ENCODE results near the gene TRAPPC14. TPM values are rescaled to one million over a fixed set of nuclear protein-coding genes. Genes with fewer than 3 reads are reported as not detected.

The TRAPPC14 gene
- total and polyA plus RNA-seq, 2 of the 8 experiments (the other 6 are each of a cell fraction or from before 2014, with no cell fraction given) = 11.9 to 22.1 TPM

DNA sequence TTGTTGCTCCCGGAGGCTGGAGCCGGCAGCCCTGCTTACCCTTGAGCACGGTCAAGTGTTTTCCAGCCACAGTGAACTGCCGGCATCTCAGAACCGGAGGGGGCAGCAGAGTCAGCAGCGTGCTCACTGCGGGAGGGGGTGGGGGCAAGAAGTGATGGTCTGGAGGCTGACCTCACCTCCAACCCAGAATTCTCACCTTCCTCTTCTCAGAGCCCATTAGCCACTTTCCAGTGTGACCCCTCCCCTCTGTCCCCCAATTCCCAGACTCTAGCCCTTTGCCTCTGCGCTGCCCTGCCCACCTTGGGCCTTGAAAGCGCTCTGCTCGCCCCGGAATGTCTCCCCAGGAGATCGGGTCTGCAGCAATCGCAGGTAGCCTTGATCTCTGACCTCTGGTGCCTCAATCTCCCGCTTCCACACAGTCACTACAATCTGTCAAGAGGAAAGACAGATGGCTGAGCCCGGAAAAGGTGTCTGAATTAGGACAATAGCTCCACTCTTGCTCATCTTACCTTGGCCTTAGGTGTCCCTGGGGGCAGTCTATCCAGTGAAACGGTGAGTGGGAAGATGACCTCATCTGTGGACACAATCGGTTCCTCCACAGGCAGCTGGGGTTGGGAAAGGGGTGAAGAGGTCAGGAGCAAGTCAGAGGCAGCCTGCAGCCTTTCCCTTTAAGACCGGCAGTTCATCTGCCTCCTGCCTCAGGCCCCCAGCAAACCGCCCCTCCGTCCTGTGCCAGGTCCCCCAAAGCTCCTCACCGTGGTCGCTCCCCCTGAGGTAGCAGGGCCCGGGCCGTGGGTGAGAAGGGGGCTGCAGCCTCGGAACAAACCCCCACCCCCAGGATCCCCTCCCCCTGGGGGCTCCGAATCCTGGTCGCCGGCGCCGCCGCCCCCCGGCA lies 942 bp downstream of the TRAPPC14 start (continued):
- no peak for TF ChIP-seq JUND (IDR thresholded peaks at IDR 0.05; ENCODE audit: low read length)
- no peak for TF ChIP-seq YY1 (IDR thresholded peaks at IDR 0.05; ENCODE audit: low read depth, low read length)
- no peak for TF ChIP-seq RFX5 (IDR thresholded peaks at IDR 0.05; ENCODE audit: borderline replicate concordance, low read depth, low read length)
- TF ChIP-seq POU5F1 (IDR thresholded peaks at IDR 0.05; ENCODE audit: low read depth, low read length) = no peak
- no peak for TF ChIP-seq SAP30 (IDR thresholded peaks at IDR 0.05; ENCODE audit: insufficient read depth, insufficient replicate concordance, low read length)
- no peak for TF ChIP-seq SIN3A (conservative IDR thresholded peaks at IDR 0.05 in 1 of 2, IDR thresholded peaks at IDR 0.05 in 1 of 2; ENCODE audit: low read depth in 1 of 2, low read length in 2 of 2)
- no peak for TF ChIP-seq PHF8 (conservative IDR thresholded peaks at IDR 0.05; ENCODE audit: low read depth, low read length)
- no peak for TF ChIP-seq TBP (IDR thresholded peaks at IDR 0.05; ENCODE audit: low read depth, low read length)
- TF ChIP-seq ASH2L (IDR thresholded peaks at IDR 0.05; ENCODE audit: low read length) = no peak
- TF ChIP-seq POLR2AphosphoS5 (IDR thresholded peaks at IDR 0.05; ENCODE audit: low read depth, low read length) = peak; percentile 32; the same call in 1 of the 2 replicates
- TF ChIP-seq, protein P1, sequence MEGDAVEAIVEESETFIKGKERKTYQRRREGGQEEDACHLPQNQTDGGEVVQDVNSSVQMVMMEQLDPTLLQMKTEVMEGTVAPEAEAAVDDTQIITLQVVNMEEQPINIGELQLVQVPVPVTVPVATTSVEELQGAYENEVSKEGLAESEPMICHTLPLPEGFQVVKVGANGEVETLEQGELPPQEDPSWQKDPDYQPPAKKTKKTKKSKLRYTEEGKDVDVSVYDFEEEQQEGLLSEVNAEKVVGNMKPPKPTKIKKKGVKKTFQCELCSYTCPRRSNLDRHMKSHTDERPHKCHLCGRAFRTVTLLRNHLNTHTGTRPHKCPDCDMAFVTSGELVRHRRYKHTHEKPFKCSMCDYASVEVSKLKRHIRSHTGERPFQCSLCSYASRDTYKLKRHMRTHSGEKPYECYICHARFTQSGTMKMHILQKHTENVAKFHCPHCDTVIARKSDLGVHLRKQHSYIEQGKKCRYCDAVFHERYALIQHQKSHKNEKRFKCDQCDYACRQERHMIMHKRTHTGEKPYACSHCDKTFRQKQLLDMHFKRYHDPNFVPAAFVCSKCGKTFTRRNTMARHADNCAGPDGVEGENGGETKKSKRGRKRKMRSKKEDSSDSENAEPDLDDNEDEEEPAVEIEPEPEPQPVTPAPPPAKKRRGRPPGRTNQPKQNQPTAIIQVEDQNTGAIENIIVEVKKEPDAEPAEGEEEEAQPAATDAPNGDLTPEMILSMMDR (IDR thresholded peaks at IDR 0.05; ENCODE audit: control extremely low read depth in 1 of 3, insufficient read depth in 1 of 3, low read depth in 1 of 3, low read length in 3 of 3) = peak in 1 of 3 experiments; percentile 19; a peak in 1 of 4 replicates
- TF ChIP-seq RNF2 (IDR thresholded peaks at IDR 0.05; ENCODE audit: borderline replicate concordance, low read depth, low read length, missing control alignments, poor library complexity, severe bottlenecking) = no peak
- no peak for TF ChIP-seq EZH2 (IDR thresholded peaks at IDR 0.05; ENCODE audit: low read depth, low read length, severe bottlenecking)

Data from H1 (cell line).